GM20000 (cell line): Measurements from ENCODE around the gene GPR141.

Experiments
- DNase-seq: peaks from one replicate; pipeline ENCODE4 v3.0.0; 2012; ENCODE audit warnings: low spot score
- TF ChIP-seq, protein P1 (sequence below): IDR thresholded peaks from 2 replicates; pipeline ENCODE4 v1.5.1; 2012; ENCODE audit warnings: mild to moderate bottlenecking, control low read depth; ENCODE audit errors: extremely low read depth, missing control alignments

The GPR141 gene

DNA sequence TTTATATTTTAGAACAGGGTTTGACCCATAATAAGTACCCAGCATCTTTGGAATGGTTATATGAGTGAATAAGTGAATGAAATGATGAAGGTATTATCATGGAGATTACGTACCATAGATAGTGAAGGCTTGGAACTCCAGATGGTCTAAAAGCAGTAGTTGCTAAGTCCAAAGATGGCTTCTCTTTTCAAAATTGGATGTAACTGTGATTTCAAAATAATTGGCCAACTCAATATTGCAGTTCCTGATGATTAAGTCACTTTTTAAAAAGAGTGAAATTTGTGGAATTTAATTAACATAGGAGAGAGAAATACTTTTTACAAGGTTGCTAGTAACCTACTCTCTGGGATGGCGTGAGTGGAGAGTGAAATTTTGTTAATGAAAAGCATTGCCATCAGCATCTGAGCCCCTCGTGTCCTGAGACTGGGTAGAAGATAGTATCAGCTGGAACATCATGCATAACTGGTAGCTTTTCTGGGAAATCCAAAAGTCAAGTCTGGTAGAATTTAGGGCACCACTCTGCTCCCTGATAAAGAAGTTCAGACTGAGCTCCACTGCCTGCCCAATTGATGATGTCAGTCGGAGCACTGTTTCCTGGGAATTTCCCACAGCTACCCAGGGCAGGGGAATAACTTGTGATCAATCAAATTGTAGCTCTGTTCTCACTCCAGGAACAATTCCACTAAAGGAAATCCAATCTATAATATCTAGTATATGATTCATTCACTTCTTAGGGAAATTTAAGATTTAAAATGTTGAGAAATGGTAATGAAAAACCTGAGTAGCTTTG, 3.2 kb downstream of the GPR141 start:
- TF ChIP-seq, protein P1, sequence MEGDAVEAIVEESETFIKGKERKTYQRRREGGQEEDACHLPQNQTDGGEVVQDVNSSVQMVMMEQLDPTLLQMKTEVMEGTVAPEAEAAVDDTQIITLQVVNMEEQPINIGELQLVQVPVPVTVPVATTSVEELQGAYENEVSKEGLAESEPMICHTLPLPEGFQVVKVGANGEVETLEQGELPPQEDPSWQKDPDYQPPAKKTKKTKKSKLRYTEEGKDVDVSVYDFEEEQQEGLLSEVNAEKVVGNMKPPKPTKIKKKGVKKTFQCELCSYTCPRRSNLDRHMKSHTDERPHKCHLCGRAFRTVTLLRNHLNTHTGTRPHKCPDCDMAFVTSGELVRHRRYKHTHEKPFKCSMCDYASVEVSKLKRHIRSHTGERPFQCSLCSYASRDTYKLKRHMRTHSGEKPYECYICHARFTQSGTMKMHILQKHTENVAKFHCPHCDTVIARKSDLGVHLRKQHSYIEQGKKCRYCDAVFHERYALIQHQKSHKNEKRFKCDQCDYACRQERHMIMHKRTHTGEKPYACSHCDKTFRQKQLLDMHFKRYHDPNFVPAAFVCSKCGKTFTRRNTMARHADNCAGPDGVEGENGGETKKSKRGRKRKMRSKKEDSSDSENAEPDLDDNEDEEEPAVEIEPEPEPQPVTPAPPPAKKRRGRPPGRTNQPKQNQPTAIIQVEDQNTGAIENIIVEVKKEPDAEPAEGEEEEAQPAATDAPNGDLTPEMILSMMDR: no peak

DNA sequence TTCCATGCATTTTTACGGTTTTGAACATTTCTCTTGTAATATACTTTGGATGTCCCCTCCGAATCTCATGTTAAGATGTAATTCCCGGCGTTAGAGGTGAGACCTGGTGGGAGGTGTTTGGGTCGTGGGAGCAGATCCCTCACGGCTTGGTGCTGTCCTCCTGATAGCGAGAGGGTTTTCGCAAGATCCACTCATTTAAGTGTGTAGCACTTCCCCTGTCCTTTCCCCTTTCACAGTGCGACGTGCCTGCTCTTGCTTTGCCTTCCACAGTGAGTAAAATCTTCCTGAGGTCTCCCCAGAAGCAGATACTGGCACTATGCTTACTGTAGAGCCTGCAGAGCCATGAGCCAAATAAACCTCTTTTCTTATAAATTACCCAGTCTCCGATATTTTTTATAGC, 6.6 kb downstream of the GPR141 start:
- TF ChIP-seq, protein P1: no peak
- DNase-seq: no peak

More for the DNA sequence above, 3.2 kb downstream of the GPR141 start:
- no peak for DNase-seq

DNA sequence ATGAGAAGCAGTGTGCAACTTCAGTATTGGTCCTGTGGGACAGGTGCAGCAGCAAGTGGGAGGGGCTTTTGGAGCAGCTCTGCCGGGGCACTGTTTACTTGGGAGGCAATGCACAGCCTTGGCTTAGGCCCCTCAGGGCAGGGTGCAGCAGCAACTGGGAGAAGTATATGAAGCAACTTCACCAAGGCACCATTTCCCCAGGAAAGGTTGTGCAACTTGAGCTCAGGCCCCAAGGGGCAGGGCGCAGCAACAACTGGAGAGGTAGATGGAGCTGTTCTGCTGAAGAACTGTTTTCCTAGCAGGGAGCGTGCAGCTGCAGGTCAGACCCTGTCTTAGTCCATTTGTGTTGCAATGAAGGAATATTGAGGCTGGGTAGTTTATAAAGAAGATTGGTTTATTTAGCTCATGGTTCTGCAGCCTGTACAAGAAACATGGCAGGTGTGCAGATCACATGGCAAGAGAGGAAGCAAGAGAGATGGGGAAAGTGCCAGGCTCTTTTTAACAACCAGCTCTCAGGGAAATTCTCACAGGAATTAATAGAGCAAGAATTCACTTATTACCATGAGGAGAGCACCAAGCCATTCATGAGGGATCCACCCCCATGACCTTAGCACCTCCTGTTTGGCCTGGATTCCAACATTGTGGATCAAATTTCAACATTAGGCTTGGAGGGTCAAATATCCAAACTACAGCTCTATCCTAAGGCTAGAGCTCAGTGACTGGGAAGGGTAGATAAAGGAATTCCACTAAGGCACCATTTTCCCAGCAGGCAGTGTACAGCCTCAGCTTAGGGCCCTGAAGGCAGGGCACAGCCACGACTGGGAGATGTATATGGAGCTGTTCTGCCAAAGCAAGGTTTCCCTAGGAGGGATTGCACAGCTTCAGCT, 10.9 kb downstream of the GPR141 start:
- TF ChIP-seq, protein P1: no peak
- DNase-seq: no peak

DNA sequence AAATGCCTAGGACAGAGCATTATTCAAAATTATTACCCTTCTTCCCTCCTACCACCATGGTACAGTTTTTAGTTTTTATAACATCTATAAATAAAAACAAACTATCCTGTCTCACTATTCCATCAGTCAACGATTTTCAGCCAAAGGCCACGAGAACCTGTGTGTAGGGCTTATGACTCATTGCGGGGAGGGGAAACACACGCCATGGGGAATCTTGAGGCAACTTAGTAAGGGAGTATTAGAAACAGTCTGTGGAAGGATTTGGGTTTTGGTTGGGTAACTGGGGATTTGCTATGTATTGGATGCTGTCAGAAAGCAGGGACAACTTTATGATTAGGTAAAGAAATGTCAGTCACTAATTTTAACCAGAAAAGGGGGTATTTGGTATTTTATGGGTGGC, 14.7 kb downstream of the GPR141 start:
- DNase-seq: no peak

DNA sequence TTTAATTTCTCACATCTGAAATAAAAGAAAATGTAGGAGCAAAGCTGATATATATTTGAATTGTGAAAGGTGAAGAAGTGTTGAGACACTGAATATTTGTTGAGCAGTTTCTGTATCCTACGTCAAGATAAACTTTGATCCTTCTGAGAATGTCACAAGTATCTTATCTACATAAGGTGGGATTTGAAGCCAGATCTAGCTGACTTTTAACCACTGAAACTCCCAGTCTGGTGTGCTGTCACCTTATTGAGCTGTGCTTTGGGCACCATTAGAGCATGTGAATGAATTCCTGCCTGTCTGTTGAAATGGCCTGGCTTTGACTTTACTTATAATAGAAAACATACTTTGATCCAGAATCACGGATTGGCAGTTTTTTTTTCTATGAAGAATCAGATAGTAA, 15.2 kb downstream of the GPR141 start:
- no peak for DNase-seq
- TF ChIP-seq, protein P1: no peak

More for the DNA sequence above, 14.7 kb downstream of the GPR141 start:
- TF ChIP-seq, protein P1: no peak

DNA sequence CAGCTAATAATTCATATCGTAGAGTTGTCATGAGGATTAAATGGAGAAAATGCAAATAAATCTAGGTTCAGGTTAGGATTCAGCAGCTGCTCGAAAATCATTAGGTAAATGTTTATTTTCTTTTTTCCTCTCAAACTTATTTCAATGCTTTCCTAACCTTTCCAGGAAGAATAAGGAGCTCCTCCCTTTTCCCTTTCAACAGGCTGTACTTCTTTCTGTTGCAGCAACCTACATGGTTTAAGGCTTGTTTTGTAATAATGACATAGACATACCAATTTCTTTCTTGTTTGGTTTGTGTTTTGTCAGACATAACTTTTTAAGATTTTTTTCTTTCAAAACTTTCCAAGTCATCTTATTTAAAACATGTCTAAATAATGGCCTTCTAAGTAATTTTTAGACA, 18.2 kb downstream of the GPR141 start:
- DNase-seq: no peak

More for the DNA sequence above, 18.2 kb downstream of the GPR141 start:
- TF ChIP-seq, protein P1: no peak
